HG02938 (cell line): Measurements from ENCODE around the gene EMP1.

Source experiments
- ATAC-seq: cut with Tn5 transposase; IDR thresholded peaks from one replicate; pipeline ENCODE4 v1.9.1; 2021; ENCODE audit warnings: mild to moderate bottlenecking, moderate library complexity; ENCODE audit not compliant: unreplicated experiment

EMP1 gene

GRCh38 chr12:13171921-13172859, 24.3 kb upstream of the EMP1 start:
- no peak for ATAC-seq

GRCh38 chr12:13173012-13173932, 23.3 kb upstream of the EMP1 start:
- ATAC-seq, result peak; percentile 93

GRCh38 chr12:13175499-13175898, 21.0 kb upstream of the EMP1 start:
- no peak for ATAC-seq

- ATAC-seq, result no peak
These were observed 20.3 kb upstream of the EMP1 start for GRCh38 chr12:13176256-13176655.

GRCh38 chr12:13177373-13177772, 19.2 kb upstream of the EMP1 start:
- no peak for ATAC-seq

- no peak for ATAC-seq
These were observed 18.6 kb upstream of the EMP1 start for GRCh38 chr12:13177906-13178305.

GRCh38 chr12:13178568-13179210, 17.8 kb upstream of the EMP1 start:
- ATAC-seq, result no peak

- peak; percentile 65 for ATAC-seq
These were observed 17.1 kb upstream of the EMP1 start for GRCh38 chr12:13179211-13180074.

- ATAC-seq, result no peak
These were observed 15.0 kb upstream of the EMP1 start for GRCh38 chr12:13181375-13182070.

GRCh38 chr12:13182881-13183280, 13.6 kb upstream of the EMP1 start:
- ATAC-seq, result no peak

- no peak for ATAC-seq
These were observed 12.9 kb upstream of the EMP1 start for GRCh38 chr12:13183620-13184019.

GRCh38 chr12:13186302-13186701, 10.2 kb upstream of the EMP1 start:
- no peak for ATAC-seq

GRCh38 chr12:13187399-13187798, 9.1 kb upstream of the EMP1 start:
- peak; percentile 66 for ATAC-seq

GRCh38 chr12:13189264-13189663, 7.3 kb upstream of the EMP1 start:
- no peak for ATAC-seq

- ATAC-seq, result no peak
These were observed 6.3 kb upstream of the EMP1 start for GRCh38 chr12:13190275-13190674.

- no peak for ATAC-seq
These were observed 3.8 kb upstream of the EMP1 start for GRCh38 chr12:13192719-13193118.

GRCh38 chr12:13193505-13194231, 2.9 kb upstream of the EMP1 start:
- ATAC-seq, result no peak

GRCh38 chr12:13194401-13195110, 2.0 kb upstream of the EMP1 start:
- no peak for ATAC-seq
